LoVo (cell line): Measurements from ENCODE around the gene NUP35.
A peak's percentile ranks its signal among the peaks of the same experiment; 100 is the strongest.

Source experiments
- DNase-seq: peaks from one replicate; pipeline ENCODE4 v3.0.0-alpha.2; 2016; ENCODE audit warnings: low spot score

NUP35 gene, protein sequence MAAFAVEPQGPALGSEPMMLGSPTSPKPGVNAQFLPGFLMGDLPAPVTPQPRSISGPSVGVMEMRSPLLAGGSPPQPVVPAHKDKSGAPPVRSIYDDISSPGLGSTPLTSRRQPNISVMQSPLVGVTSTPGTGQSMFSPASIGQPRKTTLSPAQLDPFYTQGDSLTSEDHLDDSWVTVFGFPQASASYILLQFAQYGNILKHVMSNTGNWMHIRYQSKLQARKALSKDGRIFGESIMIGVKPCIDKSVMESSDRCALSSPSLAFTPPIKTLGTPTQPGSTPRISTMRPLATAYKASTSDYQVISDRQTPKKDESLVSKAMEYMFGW

DNA sequence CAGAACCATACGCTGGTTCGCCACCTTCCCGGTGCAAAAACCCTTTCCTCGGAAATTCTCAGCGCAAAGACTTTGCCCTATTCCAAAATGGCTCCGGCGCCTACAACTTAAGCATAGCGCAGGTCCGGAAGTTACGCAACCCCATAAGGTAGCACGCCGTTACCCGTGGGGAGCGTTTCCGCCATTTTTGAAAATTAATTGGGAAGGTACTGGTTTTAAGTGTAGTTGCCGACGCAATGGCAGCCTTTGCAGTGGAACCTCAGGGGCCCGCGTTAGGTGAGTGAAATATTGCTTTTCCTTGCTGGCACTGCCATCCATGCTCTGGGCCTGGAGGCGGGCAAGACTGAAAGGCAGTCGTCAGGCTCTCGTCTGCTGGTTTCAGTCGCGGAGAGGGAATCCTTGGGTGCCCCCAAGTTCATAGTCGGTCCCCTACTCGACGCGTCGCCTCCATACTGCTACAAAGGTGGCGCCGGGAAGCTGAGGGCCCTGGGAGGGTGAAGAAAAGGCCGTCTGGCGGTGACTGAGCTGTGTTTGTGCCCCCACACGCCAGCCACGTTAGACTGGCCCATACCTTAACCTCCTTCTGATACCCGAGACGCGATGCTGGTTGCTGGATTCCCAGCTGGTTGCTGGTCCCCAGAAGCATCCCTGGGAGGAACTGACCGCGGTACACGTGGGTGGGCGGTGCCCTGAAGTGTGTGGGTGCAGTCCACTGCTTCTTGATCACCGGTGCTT, at the start of gene NUP35:
NUP35 (plus strand) TSS at position 222 of the 735 bp plus-strand sequence; CDS start at position 237, 15 bp downstream.
- DNase-seq = peak; percentile 91

DNA sequence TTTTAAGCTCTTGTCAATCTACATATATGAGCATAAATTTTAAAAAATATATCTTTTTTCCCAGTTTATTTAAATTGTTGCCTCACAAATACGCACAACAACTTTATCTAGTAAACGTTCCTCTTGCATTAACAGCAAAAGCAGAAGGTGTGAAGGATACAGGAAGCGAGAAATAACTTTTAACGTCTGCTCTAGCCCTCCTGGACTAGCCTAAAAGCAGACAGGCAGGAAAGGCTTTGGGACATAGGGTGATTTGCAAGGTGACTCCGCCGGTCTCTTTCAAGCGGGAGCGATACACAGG, 46.1 kb upstream of the NUP35 start:
- DNase-seq = no peak

DNA sequence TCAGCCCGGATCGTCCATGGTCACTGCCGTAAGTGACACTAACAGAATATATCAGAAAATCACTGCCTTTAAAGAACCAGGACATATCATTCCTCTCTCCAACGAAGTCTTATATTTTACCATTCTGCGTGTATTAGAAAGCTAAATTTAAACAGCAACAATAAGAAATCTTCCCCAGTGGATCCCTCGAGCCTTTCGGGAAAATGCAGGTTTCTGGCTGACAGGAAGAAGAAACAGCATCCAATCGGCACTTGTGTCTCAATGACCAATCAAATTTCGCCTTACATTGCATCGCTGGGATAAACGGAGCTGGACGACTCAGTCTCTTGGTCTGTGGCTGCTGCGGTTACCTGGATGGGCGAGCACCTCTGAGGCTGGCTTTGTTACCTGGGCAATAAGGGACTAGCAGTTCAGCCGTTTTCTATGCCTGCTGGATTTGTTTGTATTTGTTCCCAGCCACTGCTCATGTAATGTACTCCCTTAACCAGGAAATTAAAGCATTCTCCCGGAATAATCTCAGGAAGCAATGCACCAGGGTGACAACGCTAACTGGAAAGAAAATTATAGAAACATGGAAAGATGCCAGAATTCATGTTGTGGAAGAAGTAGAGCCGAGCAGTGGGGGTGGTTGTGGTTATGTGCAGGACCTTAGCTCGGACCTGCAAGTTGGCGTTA, 45.6 kb upstream of the NUP35 start, which contains the start of gene DUSP19:
DUSP19 (plus strand) TSS at position 284 of the 675 bp plus-strand sequence; CDS start at position 471, 187 bp downstream.
- peak; percentile 94 for DNase-seq

DNA sequence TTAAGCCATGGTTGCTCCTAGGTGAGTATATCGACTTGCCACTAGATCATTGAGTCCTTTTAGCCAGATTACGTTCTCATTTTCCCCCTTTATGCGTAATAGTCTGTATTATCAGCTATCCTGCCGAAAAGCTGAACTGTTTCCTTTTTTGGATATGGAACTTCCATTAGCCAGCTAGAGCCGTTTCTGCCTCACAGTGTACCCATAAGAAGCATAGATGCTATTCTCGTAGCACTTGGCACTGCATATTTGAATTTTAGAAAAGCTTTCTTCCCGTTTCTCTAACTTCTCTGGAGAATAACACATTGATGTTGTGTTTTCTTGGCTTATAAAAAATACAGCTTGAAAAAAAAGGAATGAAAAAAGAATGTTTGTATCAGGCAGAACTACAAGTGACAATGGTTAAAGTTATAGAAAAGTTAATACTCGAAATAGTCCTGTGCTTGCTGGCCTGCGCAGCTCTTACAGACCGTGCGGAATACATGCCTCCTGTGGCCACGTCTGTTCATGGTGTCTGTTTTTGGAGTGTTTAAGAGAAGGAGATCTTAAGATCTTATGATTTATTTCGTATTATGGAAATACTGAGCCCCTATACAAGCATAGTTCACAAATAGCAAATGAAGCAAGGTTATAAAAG, 45.0 kb upstream of the NUP35 start:
- DNase-seq = peak; percentile 12

DNA sequence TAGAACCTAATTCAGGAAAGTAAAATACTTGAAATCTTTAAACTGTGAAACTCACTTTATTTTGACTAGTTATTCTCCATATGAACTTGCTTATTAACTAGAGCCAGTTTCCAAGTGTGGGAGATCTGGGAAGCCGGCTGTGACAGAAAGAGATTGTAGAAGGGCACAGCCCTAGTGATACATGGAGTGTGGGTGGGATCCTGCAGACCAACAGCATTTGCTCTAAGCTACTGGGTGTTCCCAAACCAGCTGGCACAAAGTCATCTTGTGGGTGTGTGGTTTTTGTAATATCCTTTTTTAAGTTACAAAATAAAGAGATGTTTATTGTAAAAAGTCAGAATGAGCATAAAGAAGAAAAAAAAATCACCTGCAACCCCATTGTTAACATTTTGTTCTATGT, 42.3 kb upstream of the NUP35 start:
- DNase-seq = no peak

DNA sequence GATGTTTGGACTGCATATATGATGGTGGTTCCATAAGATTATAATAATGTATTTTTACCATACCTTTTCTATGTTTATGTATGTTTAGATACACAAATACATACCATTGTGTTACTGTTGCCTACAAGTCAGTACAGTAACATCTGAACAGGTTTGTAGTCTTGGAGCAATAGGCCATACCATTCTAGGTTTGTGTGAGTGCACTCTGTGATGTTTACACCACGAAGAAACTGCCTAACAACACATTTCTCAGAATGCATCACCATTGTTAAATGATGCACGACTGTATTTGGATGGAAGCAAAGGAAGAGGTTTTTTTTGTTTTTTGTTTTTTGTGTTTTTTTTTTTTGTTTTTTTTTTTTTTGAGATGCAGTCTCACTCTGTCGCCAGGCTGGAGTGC, 36.2 kb upstream of the NUP35 start:
- DNase-seq = no peak

DNA sequence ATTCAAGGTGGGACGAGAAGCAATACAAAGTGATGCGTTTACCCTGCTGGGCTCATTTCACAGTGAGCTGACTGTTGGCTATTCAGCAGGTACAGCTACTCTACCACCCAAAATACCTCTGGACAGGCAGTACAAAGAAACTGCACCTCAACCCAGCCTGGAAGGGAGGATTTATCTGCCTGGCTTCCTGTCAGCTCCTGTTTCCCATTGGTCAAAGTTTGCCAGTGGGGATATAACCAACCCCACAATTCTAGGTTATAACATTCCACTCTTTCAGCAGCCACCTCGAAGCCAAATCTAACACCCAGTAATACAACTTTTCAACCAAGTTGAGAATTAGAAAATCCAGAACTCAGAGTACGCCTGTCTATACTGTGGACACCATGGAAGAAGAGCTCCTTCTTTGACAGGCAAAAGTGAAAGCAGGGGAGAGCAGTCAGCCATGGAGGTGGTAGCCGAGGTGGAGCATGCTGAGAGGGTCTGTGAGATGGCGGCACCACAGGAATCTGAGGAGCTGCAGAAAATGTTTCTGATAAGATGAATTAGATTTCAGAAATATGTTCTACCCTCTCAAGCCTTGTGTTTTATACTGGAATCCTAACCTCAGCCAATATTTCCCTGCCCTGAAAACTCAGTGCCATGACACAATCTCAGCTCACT, 34.9 kb upstream of the NUP35 start:
- DNase-seq = no peak

DNA sequence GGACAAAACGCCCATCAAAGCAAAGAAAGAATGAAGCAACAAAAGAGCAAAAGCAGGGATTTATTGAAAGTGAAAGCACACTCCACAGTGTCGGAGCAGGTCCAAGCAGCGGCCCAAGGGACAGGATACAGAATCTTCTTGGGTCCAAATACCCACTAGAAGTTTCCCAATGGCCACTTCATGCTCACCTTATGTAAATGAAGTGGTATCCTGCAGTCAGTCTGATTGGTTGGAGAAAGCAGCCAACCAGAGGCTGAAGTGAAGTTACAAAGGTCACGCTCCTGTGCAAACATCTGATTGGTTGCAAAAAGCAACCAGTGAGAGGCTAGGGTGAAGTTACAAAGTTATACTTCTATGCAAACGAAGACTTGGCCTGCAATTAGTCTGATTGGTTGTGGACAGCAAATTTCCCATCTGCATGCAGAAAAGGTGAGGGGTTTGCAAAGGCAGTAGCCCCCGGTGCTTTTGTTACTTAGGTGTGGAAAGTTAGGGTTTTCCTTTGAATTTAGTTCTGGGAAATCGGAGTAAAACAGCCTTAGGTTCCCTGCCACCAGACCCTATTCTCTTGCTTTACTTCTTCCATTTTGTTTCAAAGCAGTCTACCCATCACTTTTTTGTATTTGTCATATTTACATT, 32.8 kb upstream of the NUP35 start:
- DNase-seq = no peak

DNA sequence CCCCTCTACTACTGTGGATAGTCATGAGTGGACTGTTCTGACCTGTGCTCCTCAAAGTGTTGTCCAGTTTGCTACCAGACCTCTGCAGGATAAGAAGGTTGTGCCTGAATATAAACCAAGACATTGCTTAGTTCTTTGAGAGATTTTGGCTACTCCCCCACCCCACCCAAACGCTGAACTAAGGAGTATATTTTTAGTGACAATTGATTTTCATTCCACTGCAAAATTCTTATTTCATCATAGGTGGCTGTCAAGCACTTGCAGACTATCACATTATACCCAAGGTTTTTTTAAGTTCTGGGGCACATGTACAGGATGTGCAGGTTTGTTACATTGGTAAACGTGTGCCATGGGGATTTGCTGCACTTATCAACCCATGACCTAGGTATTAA, 32.3 kb upstream of the NUP35 start:
- DNase-seq = no peak

DNA sequence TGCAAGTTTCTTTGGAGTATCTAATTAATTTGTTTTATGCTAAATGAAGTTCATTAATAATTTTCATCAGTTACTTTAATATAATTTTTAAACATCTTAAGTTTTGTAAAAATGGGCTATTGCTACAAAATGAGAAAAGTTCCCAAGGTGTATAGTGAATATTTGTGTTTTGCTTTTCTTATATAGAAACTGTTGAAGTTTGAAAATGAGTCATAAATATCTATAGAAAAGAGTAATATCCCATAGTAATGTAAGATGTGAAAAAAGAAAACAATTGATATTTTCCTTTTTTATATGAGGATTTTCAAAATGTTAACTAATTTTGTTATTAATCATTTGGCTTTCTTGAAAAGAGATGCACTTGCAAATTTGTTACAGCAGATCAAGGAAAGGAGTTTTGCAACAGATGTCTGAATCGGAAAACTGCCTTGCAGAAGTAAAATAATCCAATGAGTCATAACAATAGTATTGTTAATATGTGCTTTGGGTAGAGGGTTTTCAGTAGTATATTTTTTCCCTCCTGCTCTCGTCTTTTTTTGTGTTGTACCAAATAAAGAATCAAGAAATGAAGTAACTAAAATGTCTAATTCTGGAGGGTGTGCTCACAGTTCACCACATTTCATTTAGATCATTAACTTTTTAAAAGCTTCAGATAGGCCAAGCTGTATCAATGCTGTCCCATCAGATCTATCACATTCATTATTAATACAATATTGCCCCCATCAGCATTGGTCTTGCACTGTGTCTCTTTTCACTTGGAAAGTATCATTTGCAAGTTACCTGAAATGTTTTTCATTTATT, 30.2 kb upstream of the NUP35 start:
- no peak for DNase-seq

DNA sequence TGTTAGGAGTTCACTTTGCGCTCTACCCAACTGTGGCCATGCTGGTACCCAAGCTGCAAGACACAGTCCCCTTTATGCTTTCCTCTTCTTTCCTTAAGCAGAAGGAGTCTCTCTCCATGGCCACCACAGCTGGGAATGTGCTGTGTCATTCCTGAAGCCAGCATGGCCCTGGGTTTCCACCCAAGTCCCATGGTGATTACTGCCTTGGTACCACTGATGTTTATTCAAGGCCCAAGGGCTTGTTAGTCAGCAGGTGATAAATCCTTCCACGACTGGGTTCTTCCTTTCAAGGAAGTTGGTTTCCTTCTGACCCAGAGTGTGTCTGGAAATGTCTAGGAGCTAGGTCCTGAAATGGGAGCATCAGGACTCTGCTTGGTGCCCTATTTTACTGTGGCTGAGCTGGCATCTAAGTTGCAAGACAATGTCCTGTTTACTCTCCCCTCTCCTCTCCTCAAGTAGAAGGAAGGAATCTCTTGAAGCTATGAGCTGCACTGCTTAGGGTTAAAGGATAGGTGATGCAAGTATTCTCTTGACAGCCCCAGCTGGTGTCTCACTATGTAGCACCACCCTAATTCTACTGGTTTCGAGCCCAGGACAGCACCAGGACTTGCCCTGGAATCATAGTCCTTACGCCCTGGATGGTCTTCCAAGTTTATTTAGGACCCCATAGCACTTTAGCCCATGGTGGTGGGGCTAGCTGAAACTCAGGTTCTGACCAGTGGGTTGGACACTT, 18.7 kb upstream of the NUP35 start:
- DNase-seq = no peak

DNA sequence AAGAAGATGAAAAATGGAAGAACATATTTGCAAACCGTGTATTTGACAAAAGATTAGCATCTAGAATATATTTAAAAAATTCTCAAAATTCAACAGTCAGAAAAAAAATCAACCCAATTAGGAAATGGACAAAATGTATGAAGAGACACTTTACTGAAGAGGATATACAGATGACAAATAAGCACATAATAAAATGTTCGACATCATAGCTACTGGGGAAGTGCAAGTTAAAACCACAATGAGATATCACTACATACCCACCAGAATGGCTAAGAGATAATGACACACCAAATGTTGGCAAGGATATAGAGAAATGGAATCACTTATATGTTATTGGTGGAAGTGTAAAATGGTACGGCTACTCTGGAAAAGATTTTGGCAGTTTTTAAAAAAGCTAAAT, 11.7 kb upstream of the NUP35 start:
- DNase-seq = no peak

DNA sequence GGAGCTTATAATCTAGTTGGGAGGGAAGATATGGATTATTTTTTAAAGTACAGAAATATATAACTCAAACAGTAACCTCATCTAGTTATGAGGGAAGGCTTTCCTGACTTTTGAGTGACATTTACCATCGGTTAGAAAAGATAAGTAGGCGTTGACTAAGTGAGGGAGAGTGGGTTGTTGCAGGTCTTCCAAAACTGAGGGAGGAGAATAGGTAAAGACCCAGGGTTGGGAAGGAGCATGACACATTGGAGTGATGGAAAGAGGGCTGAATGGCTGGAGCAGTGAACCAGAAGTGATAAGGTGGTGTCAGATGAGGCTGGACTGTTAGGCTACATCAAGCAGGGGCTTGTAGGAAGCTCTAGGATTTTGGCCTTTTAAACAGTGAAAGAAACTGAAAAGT, 10.6 kb upstream of the NUP35 start:
- no peak for DNase-seq

DNA sequence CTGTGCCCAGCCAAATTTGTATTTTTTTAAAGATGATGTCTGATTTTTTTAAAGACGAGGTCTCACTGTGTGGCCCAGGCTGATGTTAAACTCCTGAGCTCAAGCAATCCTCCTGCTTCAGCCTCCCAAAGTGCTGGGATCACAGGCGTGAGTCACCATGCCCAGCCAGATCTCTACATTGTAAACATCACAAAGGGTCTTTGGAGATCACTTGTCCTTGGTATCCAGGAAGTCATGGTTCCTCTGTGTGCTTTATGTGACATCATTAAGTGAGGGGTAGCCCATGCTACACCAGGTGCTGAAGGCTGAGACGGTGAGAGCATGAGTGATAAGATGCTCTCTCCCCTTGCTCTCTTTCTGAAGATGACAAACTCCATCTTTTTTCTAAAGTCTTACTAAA, 7.0 kb upstream of the NUP35 start:
- no peak for DNase-seq

DNA sequence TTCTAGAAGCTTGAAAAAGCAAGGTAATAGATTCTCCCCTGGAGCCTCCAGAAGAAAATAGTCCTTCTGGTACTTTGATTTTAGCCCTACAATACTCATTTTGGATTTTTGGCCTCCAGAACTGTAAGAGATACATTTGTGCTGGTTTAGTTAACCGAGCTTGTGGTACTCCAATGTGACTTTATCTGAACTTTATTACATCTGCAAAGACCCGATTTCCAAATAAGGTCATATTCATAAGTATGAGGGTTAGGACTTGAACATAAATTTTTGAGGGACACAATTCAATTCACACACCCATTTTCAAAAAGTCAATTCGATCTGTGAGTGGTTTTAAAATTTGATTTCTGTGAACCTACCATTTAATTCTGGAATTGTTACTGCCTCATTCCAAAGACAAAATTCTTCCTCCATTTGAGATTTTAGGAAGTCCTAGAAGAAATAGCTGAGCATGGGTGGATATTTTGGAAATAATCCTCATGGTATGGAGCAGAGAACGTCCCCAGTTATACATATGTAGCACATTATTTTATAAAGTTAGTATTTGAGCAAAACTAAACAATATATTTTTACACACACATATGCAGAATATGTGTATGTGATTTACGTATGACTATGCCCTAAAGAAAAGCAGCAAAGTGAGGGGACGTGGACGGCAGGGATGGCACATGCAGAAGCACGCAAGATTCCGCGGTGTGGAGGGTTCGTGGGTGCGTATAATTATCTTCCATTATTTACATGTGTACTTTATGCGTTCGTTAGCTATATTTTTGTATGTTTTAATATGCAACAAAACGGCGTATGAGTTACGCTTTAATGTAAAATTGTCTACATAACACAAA, 905 bp upstream of the NUP35 start:
- no peak for DNase-seq

DNA sequence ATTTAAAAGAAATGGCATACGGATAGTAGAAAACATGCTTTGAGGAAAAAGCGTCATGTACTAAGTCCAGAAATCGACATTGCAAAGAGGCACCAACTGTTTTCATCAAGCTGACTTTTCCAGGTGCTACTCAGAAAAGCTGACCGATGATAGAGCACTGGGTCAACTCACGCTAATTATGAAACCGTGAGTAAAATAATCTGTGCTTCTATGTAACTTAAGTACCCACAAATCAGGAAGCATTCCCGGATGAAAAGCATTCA, 353 bp upstream of the NUP35 start:
- DNase-seq = no peak

DNA sequence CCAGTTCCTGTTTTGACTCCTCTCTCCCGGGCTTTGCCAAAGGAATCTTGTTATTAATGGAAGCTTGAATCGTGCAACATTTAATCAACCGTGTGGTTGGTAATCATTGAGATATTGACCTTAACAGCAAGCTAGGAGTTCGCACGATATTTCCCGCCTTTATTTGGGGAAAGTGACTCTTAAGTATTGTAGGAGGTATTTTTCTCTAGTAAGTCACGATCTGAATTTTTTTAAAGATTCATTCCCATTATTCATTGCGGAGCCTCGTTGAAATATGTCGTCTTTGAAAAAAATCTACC, 663 bp downstream of the NUP35 start:
- DNase-seq = no peak

DNA sequence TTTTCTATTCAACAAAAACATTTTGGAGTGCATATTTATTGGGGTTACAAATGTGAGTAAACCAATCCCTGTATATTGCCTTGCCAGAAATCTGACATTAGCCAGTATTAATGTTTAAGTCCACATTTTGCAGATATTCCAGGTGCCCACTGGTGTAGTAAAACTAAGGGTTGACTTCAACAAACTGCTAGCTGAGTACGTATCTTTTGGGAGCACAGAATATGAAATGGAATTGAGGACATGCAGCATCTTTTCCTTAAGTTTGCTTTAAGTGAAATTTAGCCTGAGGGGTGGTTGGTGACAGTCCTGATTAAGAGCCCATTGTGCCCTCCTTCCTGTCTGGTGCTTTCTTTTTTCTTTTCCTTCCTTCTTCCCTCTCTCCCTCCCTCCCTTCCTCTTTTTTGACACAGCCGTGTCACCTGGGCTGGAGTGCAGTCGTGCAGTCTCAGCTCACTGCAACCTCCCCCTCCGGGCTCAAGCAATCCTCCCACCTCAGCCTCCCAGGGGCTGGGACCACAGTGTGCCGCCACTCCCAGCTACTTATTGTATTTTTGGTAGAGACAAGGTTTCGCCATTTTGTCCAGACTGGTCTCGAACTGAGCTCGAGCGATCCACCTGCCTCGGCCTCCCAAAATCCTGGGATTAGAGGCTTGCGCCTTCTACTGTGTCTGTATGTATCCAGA, 1.6 kb downstream of the NUP35 start:
- DNase-seq = no peak

DNA sequence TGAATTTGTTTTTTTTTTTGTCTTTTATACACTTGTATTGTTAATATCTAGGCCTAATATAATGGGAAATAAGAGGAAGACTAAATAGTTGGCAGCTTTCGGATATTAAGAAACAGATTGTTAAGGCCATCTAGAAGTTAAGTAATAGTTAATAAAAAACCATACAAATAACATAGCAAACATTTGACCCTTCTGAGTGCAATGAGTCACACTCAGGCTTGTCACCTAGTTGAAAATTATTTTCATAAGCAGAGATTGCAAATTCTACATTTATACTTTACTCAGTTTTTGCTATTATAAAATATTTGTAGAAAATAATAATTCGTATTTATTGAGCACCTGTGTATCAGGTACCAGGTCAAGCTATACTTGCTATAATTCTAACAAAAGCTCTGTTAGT, 2.4 kb downstream of the NUP35 start:
- DNase-seq = no peak
